Measurements from ENCODE around the gene CRACR2B.

CRACR2B gene

DNA sequence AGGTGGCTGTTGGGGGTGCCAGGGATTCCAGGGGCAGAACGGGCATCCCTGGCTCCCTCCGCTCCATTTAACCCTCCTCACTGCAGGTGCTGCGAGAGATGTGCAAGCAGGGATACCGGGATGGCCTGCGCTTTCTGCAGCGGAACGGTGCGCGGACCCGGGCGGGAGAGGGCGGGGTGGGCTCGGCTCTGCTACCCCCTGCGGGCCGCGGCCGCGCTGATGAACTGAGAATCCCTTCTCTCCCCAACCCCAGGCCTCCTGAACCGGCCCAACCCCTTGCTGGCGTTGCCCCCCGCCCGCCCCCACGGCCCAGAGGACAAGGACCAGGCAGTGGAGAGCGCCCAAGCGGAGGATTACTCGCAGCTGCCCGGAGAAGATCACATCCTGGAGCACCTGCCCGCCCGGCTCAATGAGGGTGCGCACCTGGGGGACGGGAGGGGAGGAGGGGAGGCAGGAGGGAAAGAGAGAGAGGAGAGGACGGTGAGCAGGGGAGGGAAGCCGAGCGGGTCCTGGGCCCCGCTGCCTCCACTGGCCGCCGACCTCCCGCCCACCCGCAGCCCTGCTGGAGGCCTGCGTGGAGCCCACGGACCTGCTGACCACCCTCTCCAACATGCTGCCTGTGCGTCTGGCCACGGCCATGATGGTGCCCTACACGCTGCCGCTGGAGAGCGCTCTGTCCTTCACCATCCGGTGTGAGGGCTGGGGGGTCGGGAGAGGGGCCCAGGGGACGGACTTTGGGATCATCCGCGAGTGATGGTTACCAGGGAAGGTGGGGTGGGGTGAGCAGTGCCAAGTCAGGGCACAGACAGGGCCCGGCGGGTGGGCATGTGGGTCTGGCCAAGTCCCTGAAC is 4.1 kb upstream of the CRACR2B start:
- no peak for TF ChIP-seq CTCF (IDR thresholded peaks at IDR 0.05; ENCODE audit: borderline replicate concordance, control extremely low read depth, extremely low read depth, insufficient read depth, missing control alignments)
- no peak for DNase-seq (ENCODE audit: low spot score)
- in situ Hi-C loops (cut with MboI; ENCODE audit: low sequenced_read_pairs, unreplicated experiment), result no loop called here

- no peak for DNase-seq (ENCODE audit: low spot score)
- in situ Hi-C loops (cut with MboI; ENCODE audit: low sequenced_read_pairs, unreplicated experiment), result no loop called here
- no peak for TF ChIP-seq CTCF (IDR thresholded peaks at IDR 0.05; ENCODE audit: borderline replicate concordance, control extremely low read depth, extremely low read depth, insufficient read depth, missing control alignments)
Observed at GRCh38 chr11:824292-824880, 3.3 kb upstream of the CRACR2B start.

GRCh38 chr11:824942-825341 is 2.8 kb upstream of the CRACR2B start:
- no peak for DNase-seq (ENCODE audit: low spot score)
- in situ Hi-C loops (cut with MboI; ENCODE audit: low sequenced_read_pairs, unreplicated experiment), result no loop called here
- TF ChIP-seq CTCF (IDR thresholded peaks at IDR 0.05; ENCODE audit: borderline replicate concordance, control extremely low read depth, extremely low read depth, insufficient read depth, missing control alignments), result no peak

GRCh38 chr11:825366-826226 is 2.1 kb upstream of the CRACR2B start:
- TF ChIP-seq CTCF (IDR thresholded peaks at IDR 0.05; ENCODE audit: borderline replicate concordance, control extremely low read depth, extremely low read depth, insufficient read depth, missing control alignments), result no peak
- in situ Hi-C loops (cut with MboI; ENCODE audit: low sequenced_read_pairs, unreplicated experiment), result no loop called here

GRCh38 chr11:826227-826621 is 1.5 kb upstream of the CRACR2B start:
- no peak for DNase-seq (ENCODE audit: low spot score)
- in situ Hi-C loops (cut with MboI; ENCODE audit: low sequenced_read_pairs, unreplicated experiment), result no loop called here
- no peak for TF ChIP-seq CTCF (IDR thresholded peaks at IDR 0.05; ENCODE audit: borderline replicate concordance, control extremely low read depth, extremely low read depth, insufficient read depth, missing control alignments)

More at GRCh38 chr11:825366-826226, 2.1 kb upstream of the CRACR2B start:
- no peak for DNase-seq (ENCODE audit: low spot score)

- no peak for DNase-seq (ENCODE audit: low spot score)
- no peak for TF ChIP-seq CTCF (IDR thresholded peaks at IDR 0.05; ENCODE audit: borderline replicate concordance, control extremely low read depth, extremely low read depth, insufficient read depth, missing control alignments)
- in situ Hi-C loops (cut with MboI; ENCODE audit: low sequenced_read_pairs, unreplicated experiment), result no loop called here
Observed at GRCh38 chr11:826836-827145, 928 bp upstream of the CRACR2B start.
